Measurements from ENCODE around the gene DNAJC11. TPM values are rescaled to one million over a fixed set of nuclear protein-coding genes. Genes with fewer than 3 reads are reported as not detected.
"Not testable (repeated sequence)": the region's sequence is repeated elsewhere in the genome, so short reads cannot be mapped to it uniquely, and the experiment has no call there.

Gene DNAJC11
- total RNA-seq, 1 experiment from 2014 or later = 57.3 TPM

DNA sequence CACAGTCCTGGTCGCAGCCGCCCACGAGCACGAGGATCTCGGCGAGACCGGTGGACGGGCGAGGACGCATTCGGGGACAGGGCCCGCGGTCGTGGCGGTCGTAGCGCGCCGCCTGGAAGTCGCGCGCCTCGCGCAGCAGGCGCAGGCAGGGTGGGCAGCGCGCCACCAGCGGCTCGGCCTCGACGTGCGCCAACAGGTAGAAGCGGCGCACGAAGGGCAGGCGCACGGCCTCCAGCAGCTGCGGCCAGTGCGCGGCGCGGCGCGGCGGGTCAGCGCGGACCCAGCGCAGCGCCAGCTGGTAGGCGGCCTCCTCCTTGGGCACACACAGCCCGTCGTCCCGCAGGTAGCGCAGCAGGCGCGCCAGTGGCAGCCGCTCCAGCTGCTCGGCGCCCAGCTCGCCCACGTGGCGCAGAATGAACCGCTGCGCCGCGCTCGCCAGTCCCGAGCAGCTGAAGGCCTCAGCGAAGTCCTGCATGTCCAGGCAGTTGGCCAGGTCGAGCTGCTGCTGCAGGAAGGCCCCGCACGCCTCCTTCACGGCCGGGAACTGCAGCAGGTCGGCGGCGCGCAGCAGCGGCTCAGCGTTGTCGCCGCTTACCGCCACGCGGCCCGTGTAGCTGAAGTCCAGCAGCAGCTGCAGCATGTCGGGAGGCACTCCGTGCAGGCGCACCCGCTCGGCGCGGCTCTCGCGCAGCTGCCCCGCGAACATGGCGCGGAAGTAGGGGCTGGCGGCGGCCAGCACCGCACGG is 99.5 kb downstream of the DNAJC11 start:
- DNase-seq = peak; percentile 22
- H3K27ac Mint-ChIP-seq (ENCODE audit: unreplicated experiment) = no peak overlapping the region
- no peaks in the 10 kb centered on the region for H3K27me3 Mint-ChIP-seq (ENCODE audit: unreplicated experiment)
- CTCF ChIA-PET = interaction anchor here (0.9 to 2.1 kb wide), 2 partner anchors 9 to 23 kb away, joined by 3 to 5 read pairs; partner anchors contain the start of gene ZBTB48
- peaks cover 59% of the 10 kb centered on the region for H3K36me3 Mint-ChIP-seq (ENCODE audit: insufficient read depth, unreplicated experiment)
- intact Hi-C loops (cut with micrococcal nuclease; ENCODE audit: unreplicated experiment) = loop anchor here (10.0 kb wide), 1 partner anchor 47 kb away; the partner anchor contains the start of genes NOL9 and TAS1R1
- no peaks in the 10 kb centered on the region for H3K4me1 Mint-ChIP-seq (ENCODE audit: low read depth, unreplicated experiment)
- no peaks in the 10 kb centered on the region for H3K9me3 Mint-ChIP-seq (ENCODE audit: low read depth, unreplicated experiment)
- TF ChIP-seq, protein P1, sequence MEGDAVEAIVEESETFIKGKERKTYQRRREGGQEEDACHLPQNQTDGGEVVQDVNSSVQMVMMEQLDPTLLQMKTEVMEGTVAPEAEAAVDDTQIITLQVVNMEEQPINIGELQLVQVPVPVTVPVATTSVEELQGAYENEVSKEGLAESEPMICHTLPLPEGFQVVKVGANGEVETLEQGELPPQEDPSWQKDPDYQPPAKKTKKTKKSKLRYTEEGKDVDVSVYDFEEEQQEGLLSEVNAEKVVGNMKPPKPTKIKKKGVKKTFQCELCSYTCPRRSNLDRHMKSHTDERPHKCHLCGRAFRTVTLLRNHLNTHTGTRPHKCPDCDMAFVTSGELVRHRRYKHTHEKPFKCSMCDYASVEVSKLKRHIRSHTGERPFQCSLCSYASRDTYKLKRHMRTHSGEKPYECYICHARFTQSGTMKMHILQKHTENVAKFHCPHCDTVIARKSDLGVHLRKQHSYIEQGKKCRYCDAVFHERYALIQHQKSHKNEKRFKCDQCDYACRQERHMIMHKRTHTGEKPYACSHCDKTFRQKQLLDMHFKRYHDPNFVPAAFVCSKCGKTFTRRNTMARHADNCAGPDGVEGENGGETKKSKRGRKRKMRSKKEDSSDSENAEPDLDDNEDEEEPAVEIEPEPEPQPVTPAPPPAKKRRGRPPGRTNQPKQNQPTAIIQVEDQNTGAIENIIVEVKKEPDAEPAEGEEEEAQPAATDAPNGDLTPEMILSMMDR (IDR thresholded peaks at IDR 0.05; ENCODE audit: unreplicated experiment) = no peak
- peak overlapping the region; percentile 87 for H3K4me3 Mint-ChIP-seq (ENCODE audit: low read depth, unreplicated experiment)
- no TSS peak for BruUV-seq (replicated peaks)

DNA sequence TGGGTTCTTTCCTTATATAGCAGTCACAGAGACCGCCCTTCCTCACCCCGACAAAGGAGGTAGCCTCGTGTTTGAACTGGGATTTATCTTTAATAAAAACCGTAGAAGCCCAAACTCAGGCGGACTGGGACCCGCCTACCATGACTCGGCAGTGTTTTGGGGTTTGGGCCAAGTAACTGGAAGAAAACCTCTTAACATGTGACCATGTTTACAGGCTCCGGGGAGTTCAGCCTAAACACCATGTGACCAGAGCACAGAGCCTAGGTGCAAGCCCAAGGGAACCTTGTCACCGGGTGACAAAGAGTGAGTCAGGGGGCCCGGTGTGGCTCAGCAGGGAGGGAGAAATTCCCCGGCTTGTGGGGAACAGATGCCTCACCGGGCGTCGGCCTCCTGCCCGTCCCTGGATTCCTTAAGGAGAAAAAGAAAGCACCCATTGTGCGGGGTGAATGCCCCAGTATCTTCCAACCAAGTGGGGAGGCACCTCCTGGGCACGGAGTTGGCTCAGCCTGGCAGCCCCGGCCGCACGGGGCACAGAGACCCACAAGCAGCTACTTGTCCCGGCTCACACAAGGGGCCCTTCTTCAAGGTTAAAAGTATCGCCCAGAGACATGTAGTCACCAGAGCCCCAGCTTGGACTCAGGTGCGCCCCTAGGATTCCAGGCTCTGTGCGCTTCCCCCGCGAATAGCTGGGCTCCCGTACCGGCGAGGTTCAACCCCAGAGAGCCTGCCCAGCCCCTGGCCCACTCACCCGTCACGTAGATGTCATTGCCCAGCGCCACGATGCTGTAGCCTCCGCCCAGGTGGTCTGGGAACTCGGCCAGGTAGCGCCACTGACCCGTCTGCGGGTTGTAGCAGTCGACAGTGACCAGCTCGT is 100.3 kb downstream of the DNAJC11 start:
- peak; percentile 78 for DNase-seq
- TF ChIP-seq, protein P1 (IDR thresholded peaks at IDR 0.05; ENCODE audit: unreplicated experiment) = no peak
- Mint-ChIP-seq H3K4me3 (ENCODE audit: low read depth, unreplicated experiment) (peak overlapping the region; percentile 87), H3K27ac (ENCODE audit: unreplicated experiment) (peak overlapping the region; percentile 96), H3K4me1 (ENCODE audit: low read depth, unreplicated experiment) (no peaks in the 10 kb centered on the region), H3K9me3 (ENCODE audit: low read depth, unreplicated experiment) (no peaks in the 10 kb centered on the region), H3K36me3 (ENCODE audit: insufficient read depth, unreplicated experiment) (peaks cover 62% of the 10 kb centered on the region), H3K27me3 (ENCODE audit: unreplicated experiment) (no peaks in the 10 kb centered on the region)
- intact Hi-C loops (cut with micrococcal nuclease; ENCODE audit: unreplicated experiment) = loop anchor here (10.0 kb wide), 1 partner anchor 46 kb away; the partner anchor contains the start of genes NOL9 and TAS1R1
- TSS peak; percentile 34 for BruUV-seq (replicated peaks)
- CTCF ChIA-PET = interaction anchor here (0.5 to 2.1 kb wide), 4 partner anchors 10 to 499 kb away, joined by 3 to 5 read pairs (median 4); partner anchors contain the start of gene ZBTB48

DNA sequence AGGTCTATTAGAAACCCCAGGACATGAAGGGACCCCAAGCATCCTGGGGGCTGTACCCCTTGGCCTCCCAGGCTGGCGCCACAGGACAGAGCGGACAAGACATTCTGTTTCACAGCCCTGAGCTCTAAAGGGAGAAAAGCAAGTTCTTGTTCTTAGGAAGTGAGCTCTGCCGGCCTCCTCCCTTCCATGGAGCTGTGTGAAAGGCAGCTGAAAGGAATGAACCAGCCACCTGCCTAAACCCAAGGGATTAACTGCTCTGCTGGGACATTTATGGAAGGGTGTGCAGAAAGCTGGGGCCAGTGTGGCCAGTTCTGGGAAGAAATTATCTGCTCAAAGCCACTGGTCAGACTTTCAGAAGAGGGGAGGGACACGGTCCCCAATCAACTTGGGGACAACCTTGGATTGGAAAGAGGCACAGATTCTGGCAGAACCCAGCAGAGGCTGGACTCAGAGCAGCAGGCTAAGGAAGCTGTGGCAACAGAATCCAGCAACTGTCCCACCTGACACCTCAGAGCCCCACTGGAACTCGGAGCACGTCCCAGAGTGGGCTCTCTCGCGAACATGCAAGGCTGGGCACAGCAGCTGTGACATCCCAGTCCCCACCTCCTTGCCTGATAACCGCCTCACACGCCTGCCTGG is 101.1 kb downstream of the DNAJC11 start:
- BruUV-seq (replicated peaks) = TSS peak; percentile 52
- no peaks in the 10 kb centered on the region for H3K9me3 Mint-ChIP-seq (ENCODE audit: low read depth, unreplicated experiment)
- peak overlapping the region; percentile 96 for H3K27ac Mint-ChIP-seq (ENCODE audit: unreplicated experiment)
- H3K27me3 Mint-ChIP-seq (ENCODE audit: unreplicated experiment) = no peaks in the 10 kb centered on the region
- CTCF ChIA-PET = interaction anchor here (0.6 to 2.1 kb wide), 3 partner anchors 10 to 34 kb away, joined by 3 to 5 read pairs (median 4); no protein-coding TSS in a partner anchor
- intact Hi-C loops (cut with micrococcal nuclease; ENCODE audit: unreplicated experiment) = loop anchor here (10.0 kb wide), 1 partner anchor 46 kb away; the partner anchor contains the start of genes NOL9 and TAS1R1
- peak overlapping the region; percentile 87 for H3K4me3 Mint-ChIP-seq (ENCODE audit: low read depth, unreplicated experiment)
- H3K4me1 Mint-ChIP-seq (ENCODE audit: low read depth, unreplicated experiment) = no peaks in the 10 kb centered on the region
- TF ChIP-seq, protein P1 (IDR thresholded peaks at IDR 0.05; ENCODE audit: unreplicated experiment) = no peak
- DNase-seq = no peak
- H3K36me3 Mint-ChIP-seq (ENCODE audit: insufficient read depth, unreplicated experiment) = peaks cover 67% of the 10 kb centered on the region

DNA sequence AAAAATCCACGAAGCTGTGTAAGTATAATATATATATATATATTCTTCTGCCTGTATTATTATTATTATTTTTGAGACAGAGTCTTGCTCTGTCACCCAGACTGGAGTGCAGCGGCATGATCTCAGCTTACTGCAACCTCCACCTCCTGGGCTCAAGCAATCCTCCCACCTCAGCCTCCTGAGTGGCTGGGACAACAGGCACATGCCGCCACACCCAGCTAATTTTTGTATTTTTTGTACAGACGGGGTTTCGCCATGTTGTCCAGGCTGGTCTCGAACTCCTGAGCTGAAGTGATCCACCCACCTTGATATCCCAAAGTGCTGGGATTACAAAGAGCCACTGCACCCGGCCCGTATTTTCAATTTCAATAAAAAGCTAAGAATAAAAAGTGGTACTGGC is 101.6 kb downstream of the DNAJC11 start:
- intact Hi-C loops (cut with micrococcal nuclease; ENCODE audit: unreplicated experiment) = loop anchor here (10.0 kb wide), 1 partner anchor 45 kb away; the partner anchor contains the start of genes NOL9 and TAS1R1
- not testable (repeated sequence) for H3K4me1 Mint-ChIP-seq (ENCODE audit: low read depth, unreplicated experiment); BruUV-seq (replicated peaks); H3K27me3 Mint-ChIP-seq (ENCODE audit: unreplicated experiment); DNase-seq; H3K9me3 Mint-ChIP-seq (ENCODE audit: low read depth, unreplicated experiment)
- Mint-ChIP-seq H3K4me3 (ENCODE audit: low read depth, unreplicated experiment) (peak overlapping the region; percentile 87), H3K27ac (ENCODE audit: unreplicated experiment) (peak overlapping the region; percentile 96), H3K36me3 (ENCODE audit: insufficient read depth, unreplicated experiment) (peaks cover 72% of the 10 kb centered on the region)
- CTCF ChIA-PET = interaction anchor here (0.6 to 2.1 kb wide), 3 partner anchors 11 to 20 kb away, joined by 3 to 5 read pairs (median 4); partner anchors contain the start of gene ZBTB48

Data from Calu3 (cell line).